Liver (tissue), 9 donors: ENCODE measurements around the gene AP2A2. TPM values are rescaled to one million over a fixed set of nuclear protein-coding genes. Genes with fewer than 3 reads are reported as not detected.

ENCODE experiments used
- DNase-seq: peaks from one replicate; pipeline ENCODE4 v3.0.0-alpha.2; 2017; ENCODE audit warnings: low spot score
- H3K27ac ChIP-seq, 2 donors: one replicate each; pipeline ENCODE4 v1.7.0; 2013; ENCODE audit warnings: inconsistent platforms in 2 of 2, low read length in 2 of 2, control low read depth in 1 of 2, low read depth in 1 of 2, mild to moderate bottlenecking in 1 of 2
- H3K27me3 ChIP-seq, 4 donors: one replicate each; pipeline versions ENCODE4 v1.6.1 to v1.7.0; 2013; ENCODE audit warnings: low read length in 3 of 4, inconsistent platforms in 1 of 4, mild to moderate bottlenecking in 1 of 4, moderate library complexity in 1 of 4; ENCODE audit not compliant: control insufficient read depth in 4 of 4, insufficient read depth in 4 of 4
- H3K36me3 ChIP-seq, 4 donors: one replicate each; pipeline versions ENCODE4 v1.6.1 to v1.7.0; 2013; ENCODE audit warnings: low read length in 3 of 4, mild to moderate bottlenecking in 3 of 4, low read depth in 1 of 4, moderate library complexity in 1 of 4; ENCODE audit not compliant: control insufficient read depth in 4 of 4, insufficient read depth in 3 of 4
- H3K4me1 ChIP-seq, 4 donors: one replicate each; pipeline versions ENCODE4 v1.6.1 to v1.7.0; 2013; ENCODE audit warnings: low read length in 3 of 4, mild to moderate bottlenecking in 3 of 4, moderate library complexity in 1 of 4; ENCODE audit not compliant: control insufficient read depth in 4 of 4, insufficient read depth in 4 of 4
- H3K4me3 ChIP-seq, 3 donors: one replicate each; pipeline versions ENCODE4 v1.6.1 to v1.7.0; 2013; ENCODE audit warnings: low read length in 3 of 3, control low read depth in 1 of 3, low read depth in 1 of 3, mild to moderate bottlenecking in 1 of 3
- H3K9ac ChIP-seq, 2 donors: one replicate each; pipeline ENCODE4 v1.7.0; 2013; ENCODE audit warnings: low read length in 2 of 2, mild to moderate bottlenecking in 2 of 2, moderate library complexity in 2 of 2, control low read depth in 1 of 2, low read depth in 1 of 2
- H3K9me3 ChIP-seq, 4 donors: one replicate each; pipeline versions ENCODE4 v1.6.1 to v1.7.0; 2013; ENCODE audit warnings: low read length in 3 of 4; ENCODE audit not compliant: control insufficient read depth in 4 of 4
- EGR1 ChIP-seq, 2 donors: IDR thresholded peaks; 2 replicates each; pipeline ENCODE4 v1.6.1; 2016 to 2018; ENCODE audit warnings: antibody characterized with exemption in 2 of 2, low read depth in 2 of 2
- FOXA1 ChIP-seq: IDR thresholded peaks from 2 replicates; pipeline ENCODE4 v1.6.1; 2016; ENCODE audit warnings: antibody characterized with exemption
- FOXA2 ChIP-seq: IDR thresholded peaks from 2 replicates; pipeline ENCODE4 v1.6.1; 2016; ENCODE audit warnings: antibody characterized with exemption
- GABPA ChIP-seq, 2 donors: IDR thresholded peaks in 1 of 2; conservative IDR thresholded peaks in 1 of 2; 2 replicates each; pipeline ENCODE4 v1.6.1; 2016; ENCODE audit warnings: antibody characterized with exemption in 2 of 2, mild to moderate bottlenecking in 1 of 2, moderate library complexity in 1 of 2
- HNF4A ChIP-seq, 2 donors: conservative IDR thresholded peaks; 2 replicates each; pipeline ENCODE4 v1.6.1; 2016; ENCODE audit warnings: antibody characterized with exemption in 2 of 2, mild to moderate bottlenecking in 2 of 2
- HNF4G ChIP-seq: IDR thresholded peaks from 2 replicates; pipeline ENCODE4 v1.6.1; 2016; ENCODE audit warnings: antibody characterized with exemption
- JUND ChIP-seq, 2 donors: IDR thresholded peaks; 2 replicates each; pipeline ENCODE4 v1.6.1; 2016; ENCODE audit warnings: antibody characterized with exemption in 2 of 2
- NR2F2 ChIP-seq: IDR thresholded peaks from 2 replicates; pipeline ENCODE4 v1.6.1; 2016; ENCODE audit warnings: antibody characterized with exemption
- RAD21 ChIP-seq, 2 donors: IDR thresholded peaks; 2 replicates each; pipeline ENCODE4 v1.6.1; 2016; ENCODE audit warnings: antibody characterized with exemption in 2 of 2, mild to moderate bottlenecking in 2 of 2
- RXRA ChIP-seq, 2 donors: IDR thresholded peaks; 2 replicates each; pipeline ENCODE4 v1.6.1; 2017 to 2018; ENCODE audit warnings: antibody characterized with exemption in 2 of 2, mild to moderate bottlenecking in 1 of 2
- SP1 ChIP-seq: IDR thresholded peaks from 2 replicates; pipeline ENCODE4 v1.6.1; 2018; ENCODE audit warnings: antibody characterized with exemption, mild to moderate bottlenecking
- TAF1 ChIP-seq: conservative IDR thresholded peaks from 2 replicates; pipeline ENCODE4 v1.6.1; 2016; ENCODE audit warnings: antibody characterized with exemption, mild to moderate bottlenecking
- YY1 ChIP-seq: IDR thresholded peaks from 2 replicates; pipeline ENCODE4 v1.6.1; 2016; ENCODE audit warnings: antibody characterized with exemption, mild to moderate bottlenecking
- WGBS: extraction: QIAGEN DNeasy Blood & Tissue Kit; methylation state at CpG from one replicate; pipeline ENCODE4 v1.1.7; 2013; 5-methylcytosine and 5-hydroxymethylcytosine counted together
- polyA plus RNA-seq, 2 donors: library from polyadenylated mRNA; stranded (reverse) in 1 of 2; unstranded in 1 of 2; fragments of 200-250 nt in 1 of 2; fragments of >200 nt in 1 of 2; fragmentation: Nextera tagmentation in 1 of 2; extraction: Ambion mirVana in 1 of 2; gene quantifications; one replicate each; pipeline versions ENCODE4 v1.2.1 to v1.2.3, GENCODE V29; 2013 to 2015
- total RNA-seq, 2 donors: library from RNA; depleted of rRNA; stranded (reverse); fragments of >200 nt; gene quantifications; one replicate each; pipeline ENCODE4 v1.2.3, GENCODE V29; 2014
- TF ChIP-seq, protein P1 (sequence below): IDR thresholded peaks from 2 replicates; pipeline ENCODE4 v1.6.1; 2016; ENCODE audit warnings: antibody characterized with exemption, mild to moderate bottlenecking
- TF ChIP-seq, protein P2 (sequence below): IDR thresholded peaks from 2 replicates; pipeline ENCODE4 v1.6.1; 2016; ENCODE audit warnings: antibody characterized with exemption
- TF ChIP-seq, protein P3 (sequence below): IDR thresholded peaks from 2 replicates; pipeline ENCODE4 v1.6.1; 2016; ENCODE audit warnings: antibody characterized with exemption
- TF ChIP-seq, protein P4 (sequence below): fragments of 150-350 bp; IDR thresholded peaks from 2 replicates; pipeline ENCODE4 v1.5.1; 2017; ENCODE audit warnings: improper control_type of control experiment, low read depth, low read length; ENCODE audit not compliant: missing input control
- TF ChIP-seq, protein P5 (sequence below): IDR thresholded peaks from 2 replicates; pipeline ENCODE4 v1.6.1; 2016; ENCODE audit warnings: antibody characterized with exemption
- donor health status: healthy.
- donor health status: healthy.
- donor health status: healthy.
- donor health status: healthy.
- donor health status: healthy.

AP2A2 gene
- total and polyA plus RNA-seq, 4 donors = 20.5 to 39.7 (median 23.8) TPM

DNA sequence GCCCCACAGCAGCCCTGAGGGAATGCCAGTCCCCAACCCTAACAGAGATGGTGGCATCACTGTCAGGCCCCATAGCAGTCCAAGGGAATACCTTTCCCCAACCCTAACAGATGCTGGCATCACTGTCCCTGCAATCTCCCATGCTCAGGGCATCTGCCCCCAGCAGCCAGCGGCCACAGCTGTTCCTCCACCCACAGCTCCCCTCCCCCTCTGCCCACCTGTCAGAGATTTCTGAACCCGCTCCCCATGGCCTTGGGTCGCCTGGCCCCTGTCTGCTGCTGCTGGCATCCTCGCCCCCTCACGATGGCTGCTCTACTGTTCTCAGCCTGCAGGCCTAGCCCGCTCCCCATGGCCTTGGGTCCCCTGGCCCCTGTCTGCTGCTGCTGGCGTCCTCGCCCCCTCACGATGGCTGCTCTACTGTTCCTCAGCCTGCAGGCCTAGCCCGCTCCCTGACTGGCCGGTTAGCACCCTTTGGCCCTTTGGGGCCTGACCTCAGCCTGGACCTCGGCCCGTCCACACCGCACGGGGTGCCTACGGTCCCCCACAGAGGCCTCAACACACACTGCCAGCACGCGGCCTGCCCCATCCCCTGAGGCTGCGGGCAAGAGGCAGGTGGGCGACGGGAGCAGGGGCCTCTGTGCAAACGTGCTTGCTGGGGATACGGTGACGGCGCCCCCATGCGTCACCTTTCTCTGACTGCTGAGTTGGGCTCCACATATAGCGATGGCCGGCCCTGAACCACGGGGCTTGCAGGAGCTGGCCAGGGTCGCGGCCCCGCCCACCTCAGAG lies 35.8 kb upstream of the AP2A2 start:
- Histone ChIP-seq H3K9me3 (no peaks in the 10 kb centered on the region), H3K4me1 (no peaks in the 10 kb centered on the region), H3K36me3 (peaks cover 3 to 29% (median 11%) of the 10 kb centered on the region in 4 donors), H3K27me3 (no peaks in the 10 kb centered on the region), H3K4me3 (no peak overlapping the region), H3K9ac (no peak overlapping the region), H3K27ac (no peak overlapping the region)
- TF ChIP-seq HNF4A (conservative IDR thresholded peaks at IDR 0.05) (no peak), NR2F2 (no peak), HNF4G (no peak), FOXA1 (no peak), RXRA (IDR thresholded peaks at IDR 0.05) (no peak), TAF1 (no peak), FOXA2 (no peak), SP1 (no peak), YY1 (no peak), GABPA (IDR thresholded peaks at IDR 0.05 in 1 of 2, conservative IDR thresholded peaks at IDR 0.05 in 1 of 2) (no peak), EGR1 (IDR thresholded peaks at IDR 0.05; ENCODE audit: low read depth in 2 of 2) (no peak), JUND (IDR thresholded peaks at IDR 0.05) (no peak), RAD21 (IDR thresholded peaks at IDR 0.05) (no peak)
- TF ChIP-seq, protein P1, sequence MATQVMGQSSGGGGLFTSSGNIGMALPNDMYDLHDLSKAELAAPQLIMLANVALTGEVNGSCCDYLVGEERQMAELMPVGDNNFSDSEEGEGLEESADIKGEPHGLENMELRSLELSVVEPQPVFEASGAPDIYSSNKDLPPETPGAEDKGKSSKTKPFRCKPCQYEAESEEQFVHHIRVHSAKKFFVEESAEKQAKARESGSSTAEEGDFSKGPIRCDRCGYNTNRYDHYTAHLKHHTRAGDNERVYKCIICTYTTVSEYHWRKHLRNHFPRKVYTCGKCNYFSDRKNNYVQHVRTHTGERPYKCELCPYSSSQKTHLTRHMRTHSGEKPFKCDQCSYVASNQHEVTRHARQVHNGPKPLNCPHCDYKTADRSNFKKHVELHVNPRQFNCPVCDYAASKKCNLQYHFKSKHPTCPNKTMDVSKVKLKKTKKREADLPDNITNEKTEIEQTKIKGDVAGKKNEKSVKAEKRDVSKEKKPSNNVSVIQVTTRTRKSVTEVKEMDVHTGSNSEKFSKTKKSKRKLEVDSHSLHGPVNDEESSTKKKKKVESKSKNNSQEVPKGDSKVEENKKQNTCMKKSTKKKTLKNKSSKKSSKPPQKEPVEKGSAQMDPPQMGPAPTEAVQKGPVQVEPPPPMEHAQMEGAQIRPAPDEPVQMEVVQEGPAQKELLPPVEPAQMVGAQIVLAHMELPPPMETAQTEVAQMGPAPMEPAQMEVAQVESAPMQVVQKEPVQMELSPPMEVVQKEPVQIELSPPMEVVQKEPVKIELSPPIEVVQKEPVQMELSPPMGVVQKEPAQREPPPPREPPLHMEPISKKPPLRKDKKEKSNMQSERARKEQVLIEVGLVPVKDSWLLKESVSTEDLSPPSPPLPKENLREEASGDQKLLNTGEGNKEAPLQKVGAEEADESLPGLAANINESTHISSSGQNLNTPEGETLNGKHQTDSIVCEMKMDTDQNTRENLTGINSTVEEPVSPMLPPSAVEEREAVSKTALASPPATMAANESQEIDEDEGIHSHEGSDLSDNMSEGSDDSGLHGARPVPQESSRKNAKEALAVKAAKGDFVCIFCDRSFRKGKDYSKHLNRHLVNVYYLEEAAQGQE = no peak
- TF ChIP-seq, protein P2, sequence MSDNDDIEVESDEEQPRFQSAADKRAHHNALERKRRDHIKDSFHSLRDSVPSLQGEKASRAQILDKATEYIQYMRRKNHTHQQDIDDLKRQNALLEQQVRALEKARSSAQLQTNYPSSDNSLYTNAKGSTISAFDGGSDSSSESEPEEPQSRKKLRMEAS = no peak
- TF ChIP-seq, protein P3, sequence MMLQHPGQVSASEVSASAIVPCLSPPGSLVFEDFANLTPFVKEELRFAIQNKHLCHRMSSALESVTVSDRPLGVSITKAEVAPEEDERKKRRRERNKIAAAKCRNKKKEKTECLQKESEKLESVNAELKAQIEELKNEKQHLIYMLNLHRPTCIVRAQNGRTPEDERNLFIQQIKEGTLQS = no peak
- TF ChIP-seq, protein P4, sequence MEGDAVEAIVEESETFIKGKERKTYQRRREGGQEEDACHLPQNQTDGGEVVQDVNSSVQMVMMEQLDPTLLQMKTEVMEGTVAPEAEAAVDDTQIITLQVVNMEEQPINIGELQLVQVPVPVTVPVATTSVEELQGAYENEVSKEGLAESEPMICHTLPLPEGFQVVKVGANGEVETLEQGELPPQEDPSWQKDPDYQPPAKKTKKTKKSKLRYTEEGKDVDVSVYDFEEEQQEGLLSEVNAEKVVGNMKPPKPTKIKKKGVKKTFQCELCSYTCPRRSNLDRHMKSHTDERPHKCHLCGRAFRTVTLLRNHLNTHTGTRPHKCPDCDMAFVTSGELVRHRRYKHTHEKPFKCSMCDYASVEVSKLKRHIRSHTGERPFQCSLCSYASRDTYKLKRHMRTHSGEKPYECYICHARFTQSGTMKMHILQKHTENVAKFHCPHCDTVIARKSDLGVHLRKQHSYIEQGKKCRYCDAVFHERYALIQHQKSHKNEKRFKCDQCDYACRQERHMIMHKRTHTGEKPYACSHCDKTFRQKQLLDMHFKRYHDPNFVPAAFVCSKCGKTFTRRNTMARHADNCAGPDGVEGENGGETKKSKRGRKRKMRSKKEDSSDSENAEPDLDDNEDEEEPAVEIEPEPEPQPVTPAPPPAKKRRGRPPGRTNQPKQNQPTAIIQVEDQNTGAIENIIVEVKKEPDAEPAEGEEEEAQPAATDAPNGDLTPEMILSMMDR = no peak
- TF ChIP-seq, protein P5, sequence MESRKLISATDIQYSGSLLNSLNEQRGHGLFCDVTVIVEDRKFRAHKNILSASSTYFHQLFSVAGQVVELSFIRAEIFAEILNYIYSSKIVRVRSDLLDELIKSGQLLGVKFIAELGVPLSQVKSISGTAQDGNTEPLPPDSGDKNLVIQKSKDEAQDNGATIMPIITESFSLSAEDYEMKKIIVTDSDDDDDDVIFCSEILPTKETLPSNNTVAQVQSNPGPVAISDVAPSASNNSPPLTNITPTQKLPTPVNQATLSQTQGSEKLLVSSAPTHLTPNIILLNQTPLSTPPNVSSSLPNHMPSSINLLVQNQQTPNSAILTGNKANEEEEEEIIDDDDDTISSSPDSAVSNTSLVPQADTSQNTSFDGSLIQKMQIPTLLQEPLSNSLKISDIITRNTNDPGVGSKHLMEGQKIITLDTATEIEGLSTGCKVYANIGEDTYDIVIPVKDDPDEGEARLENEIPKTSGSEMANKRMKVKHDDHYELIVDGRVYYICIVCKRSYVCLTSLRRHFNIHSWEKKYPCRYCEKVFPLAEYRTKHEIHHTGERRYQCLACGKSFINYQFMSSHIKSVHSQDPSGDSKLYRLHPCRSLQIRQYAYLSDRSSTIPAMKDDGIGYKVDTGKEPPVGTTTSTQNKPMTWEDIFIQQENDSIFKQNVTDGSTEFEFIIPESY = no peak
- WGBS = 96% methylated on average over 32 of the region's 32 CpGs
- DNase-seq = no peak
